Immature natural killer cell (primary cell): ENCODE data around the gene COPS4. TPM values are rescaled to one million over a fixed set of nuclear protein-coding genes. Genes with fewer than 3 reads are reported as not detected.
"Not testable (repeated sequence)": the region's sequence is repeated elsewhere in the genome, so short reads cannot be mapped to it uniquely, and the experiment has no call there.

Source experiments
- DNase-seq, 3 donors: peaks; one replicate each; pipeline ENCODE4 v3.0.0; 2022; ENCODE audit warnings: mixed read lengths in 1 of 3
- H3K27ac Mint-ChIP-seq, 6 donors: one replicate each; pipeline ENCODE4 v1.8.0; 2020; ENCODE audit warnings: mixed read lengths in 6 of 6, mild to moderate bottlenecking in 5 of 6, inconsistent platforms in 4 of 6, moderate library complexity in 3 of 6
- H3K27me3 Mint-ChIP-seq, 3 donors: one replicate each; pipeline ENCODE4 v1.8.0; 2020 to 2021; ENCODE audit warnings: low read depth in 3 of 3, mild to moderate bottlenecking in 3 of 3, mixed read lengths in 3 of 3, moderate library complexity in 3 of 3, inconsistent platforms in 1 of 3
- H3K36me3 Mint-ChIP-seq, 3 donors: one replicate each; pipeline ENCODE4 v1.8.0; 2020; ENCODE audit warnings: mixed read lengths in 3 of 3, inconsistent platforms in 2 of 3, mild to moderate bottlenecking in 2 of 3
- H3K4me1 Mint-ChIP-seq, 2 donors: one replicate each; pipeline ENCODE4 v1.8.0; 2020; ENCODE audit warnings: inconsistent platforms in 2 of 2, mild to moderate bottlenecking in 2 of 2, mixed read lengths in 2 of 2, moderate library complexity in 1 of 2
- H3K4me3 Mint-ChIP-seq, 5 donors: one replicate each; pipeline ENCODE4 v1.8.0; 2020; ENCODE audit warnings: mild to moderate bottlenecking in 5 of 5, mixed read lengths in 5 of 5, inconsistent platforms in 3 of 5, moderate library complexity in 3 of 5
- H3K9me3 Mint-ChIP-seq, 6 donors: one replicate each; pipeline ENCODE4 v1.8.0; 2020; ENCODE audit warnings: mild to moderate bottlenecking in 6 of 6, mixed read lengths in 6 of 6, inconsistent platforms in 4 of 6, moderate library complexity in 3 of 6
- polyA plus RNA-seq, 3 donors: library from polyadenylated mRNA; unstranded; fragments of 300-500 nt; fragmentation: Illumina TruSeq; gene quantifications; one replicate each; pipeline ENCODE4 v1.2.3, GENCODE V29; 2021

Gene COPS4
- 10 to 100 TPM; 61.0 to 90.6 (median 71.1) TPM for polyA plus RNA-seq

- DNase-seq: peak; percentile 95 to 97 (median 97)
- H3K27ac Mint-ChIP-seq: peak within 1 kb of the TSS; percentile 93 to 100 (median 98)
- peak within 1 kb of the TSS; percentile 94 to 100 (median 98) for H3K4me3 Mint-ChIP-seq
- peaks cover 6 to 8% (median 7%) of the 10 kb centered on the region in 3 donors for H3K27me3 Mint-ChIP-seq
- no peaks in the 10 kb centered on the region for H3K9me3 Mint-ChIP-seq
- no peaks in the 10 kb centered on the region for H3K36me3 Mint-ChIP-seq
- peaks cover 33 to 42% of the 10 kb centered on the region in 2 donors for H3K4me1 Mint-ChIP-seq
Observed at GRCh38 chr4:83034630-83035494, at the start of gene COPS4. Gene COPS4, plus strand, starts transcription at chr4:83035183. Its CDS starts 42 bp downstream, at chr4:83035225.

- not testable (repeated sequence) for H3K4me3 Mint-ChIP-seq, H3K36me3 Mint-ChIP-seq, H3K9me3 Mint-ChIP-seq, H3K27ac Mint-ChIP-seq, H3K27me3 Mint-ChIP-seq, DNase-seq
- H3K4me1 Mint-ChIP-seq: peaks cover 36 to 49% of the 10 kb centered on the region in 2 donors
Observed at GRCh38 chr4:82987519-82987918, 47.5 kb upstream of the COPS4 start.

GRCh38 chr4:82988323-82988832 is 46.6 kb upstream of the COPS4 start:
- H3K9me3 Mint-ChIP-seq: no peaks in the 10 kb centered on the region
- H3K4me3 Mint-ChIP-seq: no peak overlapping the region
- peaks cover 0 to 2% (median 0%) of the 10 kb centered on the region in 3 donors for H3K27me3 Mint-ChIP-seq
- peak overlapping the region in 3 of 6 donors; percentile 38 to 73 (median 53) for H3K27ac Mint-ChIP-seq
- H3K36me3 Mint-ChIP-seq: peaks cover 0 to 4% (median 0%) of the 10 kb centered on the region in 3 donors
- H3K4me1 Mint-ChIP-seq: peaks cover 43 to 49% of the 10 kb centered on the region in 2 donors
- DNase-seq: no peak

- Mint-ChIP-seq H3K27me3 (peaks cover 0 to 4% (median 2%) of the 10 kb centered on the region in 3 donors), H3K9me3 (no peaks in the 10 kb centered on the region), H3K27ac (peak overlapping the region; percentile 73 to 93 (median 85)), H3K36me3 (no peaks in the 10 kb centered on the region), H3K4me3 (peak overlapping the region; percentile 48 to 78 (median 65)), H3K4me1 (peaks cover 38 to 39% of the 10 kb centered on the region in 2 donors)
- DNase-seq: peak; percentile 28 to 46 (median 36)
Observed at GRCh38 chr4:82989575-82990429, 45.2 kb upstream of the COPS4 start.

- Mint-ChIP-seq H3K4me3 (no peak overlapping the region), H3K36me3 (peaks cover 0 to 4% (median 0%) of the 10 kb centered on the region in 3 donors), H3K4me1 (peaks cover 30 to 38% of the 10 kb centered on the region in 2 donors), H3K27ac (peak overlapping the region in 1 of 6 donors; percentile 35), H3K27me3 (peaks cover 0 to 4% (median 2%) of the 10 kb centered on the region in 3 donors), H3K9me3 (no peaks in the 10 kb centered on the region)
- no peak for DNase-seq
Observed at GRCh38 chr4:82994834-82995233, 40.1 kb upstream of the COPS4 start.

GRCh38 chr4:82998898-82999297 is 36.1 kb upstream of the COPS4 start:
- H3K27me3 Mint-ChIP-seq: peaks cover 0 to 4% (median 2%) of the 10 kb centered on the region in 3 donors
- H3K4me1 Mint-ChIP-seq: peaks cover 5 to 34% of the 10 kb centered on the region in 2 donors
- no peaks in the 10 kb centered on the region for H3K9me3 Mint-ChIP-seq
- H3K4me3 Mint-ChIP-seq: no peak overlapping the region
- peaks cover 0 to 4% (median 0%) of the 10 kb centered on the region in 3 donors for H3K36me3 Mint-ChIP-seq
- no peak overlapping the region for H3K27ac Mint-ChIP-seq
- no peak for DNase-seq

- Mint-ChIP-seq H3K4me1 (peaks cover 19 to 43% of the 10 kb centered on the region in 2 donors), H3K4me3 (no peak overlapping the region), H3K27me3 (no peaks in the 10 kb centered on the region), H3K36me3 (peaks cover 0 to 4% (median 0%) of the 10 kb centered on the region in 3 donors), H3K27ac (peak overlapping the region in 2 of 6 donors; percentile 12 to 15), H3K9me3 (no peaks in the 10 kb centered on the region)
- DNase-seq: no peak
Observed at GRCh38 chr4:83002329-83002728, 32.7 kb upstream of the COPS4 start.

GRCh38 chr4:83003044-83003791 is 31.8 kb upstream of the COPS4 start:
- DNase-seq, H3K4me3 Mint-ChIP-seq, H3K27me3 Mint-ChIP-seq, H3K27ac Mint-ChIP-seq, H3K36me3 Mint-ChIP-seq, H3K9me3 Mint-ChIP-seq: not testable (repeated sequence)
- peaks cover 28 to 49% of the 10 kb centered on the region in 2 donors for H3K4me1 Mint-ChIP-seq

GRCh38 chr4:83009529-83009928 is 25.5 kb upstream of the COPS4 start:
- peak overlapping the region; percentile 95 to 96 (median 96) for H3K4me3 Mint-ChIP-seq
- peaks cover 64 to 81% of the 10 kb centered on the region in 2 donors for H3K4me1 Mint-ChIP-seq

GRCh38 chr4:83010111-83010521 is 24.9 kb upstream of the COPS4 start:
- Mint-ChIP-seq H3K4me1 (peaks cover 64 to 81% of the 10 kb centered on the region in 2 donors), H3K9me3 (no peaks in the 10 kb centered on the region), H3K27me3 (peaks cover 6 to 10% (median 7%) of the 10 kb centered on the region in 3 donors), H3K36me3 (no peaks in the 10 kb centered on the region), H3K27ac (peak overlapping the region; percentile 90 to 99 (median 98)), H3K4me3 (peak overlapping the region; percentile 95 to 96 (median 96))
- DNase-seq: peak; percentile 26 to 33 (median 30)

More at GRCh38 chr4:83009529-83009928, 25.5 kb upstream of the COPS4 start:
- no peak for DNase-seq
- no peaks in the 10 kb centered on the region for H3K9me3 Mint-ChIP-seq
- peak overlapping the region; percentile 90 to 99 (median 98) for H3K27ac Mint-ChIP-seq
- H3K36me3 Mint-ChIP-seq: no peaks in the 10 kb centered on the region
- peaks cover 6 to 10% (median 7%) of the 10 kb centered on the region in 3 donors for H3K27me3 Mint-ChIP-seq

- Mint-ChIP-seq H3K4me1 (peaks cover 60 to 77% of the 10 kb centered on the region in 2 donors), H3K4me3 (peak within 1 kb of the TSS; percentile 95 to 96 (median 96)), H3K36me3 (no peaks in the 10 kb centered on the region), H3K9me3 (no peaks in the 10 kb centered on the region), H3K27ac (peak within 1 kb of the TSS; percentile 90 to 99 (median 98)), H3K27me3 (peaks cover 6 to 10% (median 7%) of the 10 kb centered on the region in 3 donors)
- peak; percentile 84 to 87 (median 87) for DNase-seq
Observed at GRCh38 chr4:83010522-83011318, 24.3 kb upstream of the COPS4 start, which contains the start of gene LIN54. Gene LIN54, minus strand, starts transcription at chr4:83010823. Its CDS starts 25,979 bp downstream, at chr4:82984844.

- Mint-ChIP-seq H3K4me3 (peak overlapping the region; percentile 95 to 96 (median 96)), H3K27ac (peak overlapping the region; percentile 90 to 99 (median 96)), H3K9me3 (no peaks in the 10 kb centered on the region), H3K4me1 (peaks cover 54 to 68% of the 10 kb centered on the region in 2 donors), H3K36me3 (no peaks in the 10 kb centered on the region), H3K27me3 (peaks cover 6 to 10% (median 7%) of the 10 kb centered on the region in 3 donors)
- DNase-seq: no peak
Observed at GRCh38 chr4:83011689-83012199, 23.2 kb upstream of the COPS4 start.
